ENCODE measurements around the gene RAB43.

- TF ChIP-seq CTCF (IDR thresholded peaks at IDR 0.05), result no peak
- TF ChIP-seq POLR2A (IDR thresholded peaks at IDR 0.05), result no peak
- no peak for TF ChIP-seq EP300 (IDR thresholded peaks at IDR 0.05)
Observed at GRCh38 chr3:129070086-129070885, 51.3 kb downstream of the RAB43 start.
